Stimulated activated CD8-positive, alpha-beta memory T cell treated with anti-CD3 and anti-CD28 coated beads, Interleukin-4, amount 100 ng/mL, for 48 hours (primary cell): Measurements from ENCODE around the gene KLHL14.

Experiments
- DNase-seq: peaks from one replicate; pipeline ENCODE4 v3.0.0-alpha.2; 2020

KLHL14 gene

GRCh38 chr18:32624182-32624723, 148.6 kb downstream of the KLHL14 start:
- no peak for DNase-seq

- no peak for DNase-seq
These were observed 149.3 kb downstream of the KLHL14 start for GRCh38 chr18:32623563-32623962.
